Ascending aorta (tissue), 2 donors: ENCODE data around the gene COX6A1. TPM values are rescaled to one million over a fixed set of nuclear protein-coding genes. Genes with fewer than 3 reads are reported as not detected.

Source experiments
- DNase-seq, 2 donors: peaks; one replicate each; pipeline ENCODE4 v3.0.0-alpha.2; 2019; ENCODE audit warnings: low spot score in 2 of 2
- H3K27ac ChIP-seq, 2 donors: fragments of 200-600 bp; sonication (generic); one replicate each; pipeline ENCODE4 v1.5.1; 2016 to 2017; ENCODE audit warnings: mild to moderate bottlenecking in 1 of 2
- H3K27me3 ChIP-seq: fragments of 200-600 bp; sonication (generic); one replicate; pipeline ENCODE4 v1.5.1; 2017
- H3K36me3 ChIP-seq, 2 donors: fragments of 200-600 bp; sonication (generic); one replicate each; pipeline ENCODE4 v1.5.1; 2016
- H3K4me1 ChIP-seq, 2 donors: fragments of 200-600 bp; sonication (generic); one replicate each; pipeline ENCODE4 v1.5.1; 2016 to 2017; ENCODE audit warnings: mild to moderate bottlenecking in 1 of 2
- H3K4me3 ChIP-seq, 2 donors: fragments of 200-600 bp; sonication (generic); one replicate each; pipeline ENCODE4 v1.5.1; 2016 to 2017; ENCODE audit warnings: mild to moderate bottlenecking in 1 of 2
- H3K9me3 ChIP-seq, 2 donors: fragments of 200-600 bp; sonication (generic); one replicate each; pipeline ENCODE4 v1.5.1; 2016
- CTCF ChIP-seq, 3 experiments: fragments of 200-600 bp in 2 of 3; fragments of 450-650 bp in 1 of 3; sonication (generic) in 2 of 3; IDR thresholded peaks; one replicate each; pipeline ENCODE4 v1.5.1; 2016 to 2019; ENCODE audit warnings: antibody characterized with exemption in 3 of 3, mild to moderate bottlenecking in 1 of 3, moderate library complexity in 1 of 3
- intact Hi-C: fragments of 100-400 bp; cut with DNase I; formaldehyde crosslinking; loops from one replicate; pipeline ENCODE4 v1.15.1; 2023
- total RNA-seq: library from RNA; depleted of rRNA; stranded (reverse); fragments of >200 nt; gene quantifications from one replicate; pipeline ENCODE4 v1.1.0, GENCODE V29; 2016

Gene COX6A1
- total RNA-seq, 1 donor from 2014 or later = 686 TPM

GRCh38 chr12:120417917-120418580 lies 19.9 kb upstream of the COX6A1 start:
- DNase-seq = no peak
- Histone ChIP-seq H3K4me1 (no peaks in the 10 kb centered on the region), H3K4me3 (no peak overlapping the region), H3K27ac (no peak overlapping the region), H3K36me3 (no peaks in the 10 kb centered on the region), H3K27me3 (no peaks in the 10 kb centered on the region), H3K9me3 (no peaks in the 10 kb centered on the region)
- no peak for TF ChIP-seq CTCF (IDR thresholded peaks at IDR 0.05)
- intact Hi-C loops = no loop called here

GRCh38 chr12:120421701-120422100 lies 16.2 kb upstream of the COX6A1 start:
- no peak for DNase-seq

GRCh38 chr12:120422892-120423456 lies 14.9 kb upstream of the COX6A1 start:
- H3K4me3 ChIP-seq = no peak overlapping the region
- no peaks in the 10 kb centered on the region for H3K27me3 ChIP-seq
- no peaks in the 10 kb centered on the region for H3K9me3 ChIP-seq
- no peaks in the 10 kb centered on the region for H3K4me1 ChIP-seq
- no peak for DNase-seq
- intact Hi-C loops = no loop called here
- H3K27ac ChIP-seq = no peak overlapping the region
- no peak for TF ChIP-seq CTCF (IDR thresholded peaks at IDR 0.05)
- H3K36me3 ChIP-seq = no peaks in the 10 kb centered on the region

More at GRCh38 chr12:120421701-120422100, 16.2 kb upstream of the COX6A1 start:
- Histone ChIP-seq H3K9me3 (no peaks in the 10 kb centered on the region), H3K4me1 (no peaks in the 10 kb centered on the region), H3K4me3 (no peak overlapping the region), H3K27me3 (no peaks in the 10 kb centered on the region), H3K36me3 (no peaks in the 10 kb centered on the region), H3K27ac (no peak overlapping the region)
- TF ChIP-seq CTCF (IDR thresholded peaks at IDR 0.05) = no peak
- intact Hi-C loops = no loop called here

GRCh38 chr12:120425797-120426196 lies 12.1 kb upstream of the COX6A1 start:
- TF ChIP-seq CTCF (IDR thresholded peaks at IDR 0.05) = no peak
- intact Hi-C loops = no loop called here
- Histone ChIP-seq H3K36me3 (no peaks in the 10 kb centered on the region), H3K4me1 (no peaks in the 10 kb centered on the region), H3K4me3 (no peak overlapping the region), H3K27me3 (no peaks in the 10 kb centered on the region), H3K27ac (no peak overlapping the region), H3K9me3 (no peaks in the 10 kb centered on the region)
- no peak for DNase-seq

- no peaks in the 10 kb centered on the region for H3K9me3 ChIP-seq
- H3K27me3 ChIP-seq = no peaks in the 10 kb centered on the region
- no peak for TF ChIP-seq CTCF (IDR thresholded peaks at IDR 0.05)
- intact Hi-C loops = no loop called here
- H3K27ac ChIP-seq = no peak overlapping the region
- DNase-seq = no peak
- H3K4me3 ChIP-seq = no peak overlapping the region
- H3K4me1 ChIP-seq = no peaks in the 10 kb centered on the region
- H3K36me3 ChIP-seq = no peaks in the 10 kb centered on the region
Measured at GRCh38 chr12:120428597-120429229, 9.2 kb upstream of the COX6A1 start.
